GM10248 (cell line): ENCODE measurements around the gene GAMT.

ENCODE experiments used
- CTCF ChIA-PET: fragments of 300-600 bp; sonication (Branson Sonifier 250); formaldehyde crosslinking; extraction: SDS; loops from one replicate; lab custom pipeline; 2021; ENCODE audit warnings: antibody characterized with exemption; lab: Yijun Ruan, JAX
- POLR2A ChIA-PET: fragments of 350-650 bp; sonication (Branson Sonifier 250); formaldehyde crosslinking; extraction: SDS; loops from one replicate; lab custom pipeline; 2020; ENCODE audit warnings: antibody characterized with exemption; lab: Yijun Ruan, JAX
- DNase-seq: peaks from one replicate; pipeline ENCODE4 v3.0.0; 2012; ENCODE audit errors: extremely low spot score
- TF ChIP-seq, protein P1 (sequence below): IDR thresholded peaks from 2 replicates; pipeline ENCODE4 v1.5.1; 2012; ENCODE audit warnings: mild to moderate bottlenecking, low read depth; ENCODE audit errors: extremely low read depth, missing control alignments, control extremely low read depth

Gene GAMT

DNA sequence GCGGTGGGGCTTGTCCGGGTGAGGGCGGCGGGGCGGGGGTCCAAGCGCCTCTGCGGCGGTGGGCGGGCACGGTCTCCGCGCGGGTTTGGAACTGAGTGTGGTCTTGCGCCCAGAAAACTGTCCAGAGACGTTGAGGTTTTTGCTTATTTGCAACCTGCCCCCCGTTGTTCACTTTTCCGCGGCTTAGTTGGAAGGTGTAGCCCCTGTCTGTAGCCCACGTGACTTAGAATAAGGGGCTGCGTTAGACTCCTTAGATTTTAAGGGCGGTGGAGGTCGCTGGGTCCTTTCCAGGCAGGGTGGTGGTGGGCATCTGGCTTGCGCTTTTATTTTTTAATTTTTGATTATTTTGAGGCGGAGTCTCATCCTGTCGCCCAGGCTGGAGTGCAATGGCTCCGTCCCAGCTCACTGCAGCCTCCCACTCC lies 37.6 kb upstream of the GAMT start:
- TF ChIP-seq, protein P1, sequence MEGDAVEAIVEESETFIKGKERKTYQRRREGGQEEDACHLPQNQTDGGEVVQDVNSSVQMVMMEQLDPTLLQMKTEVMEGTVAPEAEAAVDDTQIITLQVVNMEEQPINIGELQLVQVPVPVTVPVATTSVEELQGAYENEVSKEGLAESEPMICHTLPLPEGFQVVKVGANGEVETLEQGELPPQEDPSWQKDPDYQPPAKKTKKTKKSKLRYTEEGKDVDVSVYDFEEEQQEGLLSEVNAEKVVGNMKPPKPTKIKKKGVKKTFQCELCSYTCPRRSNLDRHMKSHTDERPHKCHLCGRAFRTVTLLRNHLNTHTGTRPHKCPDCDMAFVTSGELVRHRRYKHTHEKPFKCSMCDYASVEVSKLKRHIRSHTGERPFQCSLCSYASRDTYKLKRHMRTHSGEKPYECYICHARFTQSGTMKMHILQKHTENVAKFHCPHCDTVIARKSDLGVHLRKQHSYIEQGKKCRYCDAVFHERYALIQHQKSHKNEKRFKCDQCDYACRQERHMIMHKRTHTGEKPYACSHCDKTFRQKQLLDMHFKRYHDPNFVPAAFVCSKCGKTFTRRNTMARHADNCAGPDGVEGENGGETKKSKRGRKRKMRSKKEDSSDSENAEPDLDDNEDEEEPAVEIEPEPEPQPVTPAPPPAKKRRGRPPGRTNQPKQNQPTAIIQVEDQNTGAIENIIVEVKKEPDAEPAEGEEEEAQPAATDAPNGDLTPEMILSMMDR, result no peak
- ChIA-PET POLR2A (interaction anchor here (0.6 kb wide), 1 partner anchor 516 kb away, joined by 9 read pairs; no protein-coding TSS in a partner anchor), CTCF (interaction anchor here (1.2 kb wide), 1 partner anchor 25 kb away, joined by 3 read pairs; no protein-coding TSS in a partner anchor)
- DNase-seq, result no peak

DNA sequence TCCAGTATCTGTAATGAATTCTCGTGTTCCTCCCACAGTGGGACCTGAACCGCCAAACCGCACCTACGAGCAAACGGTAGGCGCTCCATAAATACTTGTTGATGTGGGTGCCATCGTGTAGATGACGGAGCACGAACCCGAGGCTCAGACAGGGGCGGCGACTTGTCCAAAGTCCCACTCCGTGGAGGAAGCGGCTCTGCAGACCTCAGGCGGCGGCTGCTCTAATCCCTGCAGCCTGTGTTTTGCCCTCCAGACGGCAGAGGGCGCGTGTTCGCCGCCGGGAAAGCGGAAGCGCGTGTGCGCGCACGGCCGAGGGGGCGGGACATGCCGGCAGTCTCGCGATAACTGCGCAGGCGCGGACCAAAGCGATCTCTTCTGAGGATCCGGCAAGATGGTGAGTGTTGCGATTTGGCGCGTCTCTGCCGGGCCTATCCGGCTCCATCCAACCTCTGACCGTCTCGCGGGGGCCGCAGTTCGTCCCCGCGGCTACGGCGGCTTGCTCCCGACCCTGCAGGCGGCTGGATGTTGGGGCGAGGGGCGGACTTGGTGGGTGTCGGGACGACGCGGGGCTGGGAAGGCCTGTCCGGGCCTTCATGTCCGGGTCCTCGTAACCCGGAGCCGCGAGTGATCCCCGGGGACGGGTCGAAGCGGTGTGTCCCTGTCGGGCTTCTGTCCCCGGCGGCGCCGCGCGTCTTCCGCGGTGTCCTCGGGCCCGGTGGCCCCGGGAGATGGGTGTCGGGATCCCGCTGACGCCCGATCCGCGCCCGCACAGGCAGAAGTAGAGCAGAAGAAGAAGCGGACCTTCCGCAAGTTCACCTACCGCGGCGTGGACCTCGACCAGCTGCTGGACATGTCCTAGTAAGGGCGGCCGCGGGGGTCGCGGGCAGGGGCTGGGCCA lies 36.9 kb upstream of the GAMT start, which contains the start of gene RPS15:
Gene RPS15, plus strand, starts transcription at position 362 of the 898 bp plus-strand sequence. Its CDS starts 30 bp downstream, at position 392.
- ChIA-PET CTCF (interaction anchor here (0.7 to 1.3 kb wide), 8 partner anchors 10 to 29 kb away, joined by 3 to 5 read pairs (median 3); no protein-coding TSS in a partner anchor), POLR2A (interaction anchor here (0.6 kb wide), 1 partner anchor 517 kb away, joined by 9 read pairs; no protein-coding TSS in a partner anchor)
- TF ChIP-seq, protein P1, result peak; percentile 99
- peak; percentile 97 for DNase-seq

DNA sequence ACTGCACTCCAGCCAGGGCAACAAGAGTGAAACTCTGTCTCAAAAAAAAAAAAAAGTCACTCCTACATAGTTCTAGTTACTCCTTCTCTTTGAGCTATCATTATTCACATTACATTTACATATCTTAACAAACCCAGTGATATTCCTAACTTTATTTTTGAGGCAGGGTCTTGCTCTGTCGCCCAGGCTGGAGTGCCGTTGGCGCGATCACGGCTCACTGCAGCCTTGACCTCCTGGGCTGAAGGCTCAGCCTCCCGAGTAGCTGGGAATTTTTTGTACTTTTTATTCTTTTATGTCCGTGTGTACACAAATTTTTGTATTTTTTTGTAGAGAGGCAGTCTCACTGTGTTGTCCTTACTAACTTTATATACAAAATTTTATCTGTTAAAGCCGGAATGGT lies 36.3 kb upstream of the GAMT start:
- POLR2A ChIA-PET, result no interaction called here
- TF ChIP-seq, protein P1, result no peak
- CTCF ChIA-PET, result interaction anchor here (0.7 to 1.3 kb wide), 8 partner anchors 9 to 29 kb away, joined by 3 to 5 read pairs (median 3); no protein-coding TSS in a partner anchor
- no peak for DNase-seq

DNA sequence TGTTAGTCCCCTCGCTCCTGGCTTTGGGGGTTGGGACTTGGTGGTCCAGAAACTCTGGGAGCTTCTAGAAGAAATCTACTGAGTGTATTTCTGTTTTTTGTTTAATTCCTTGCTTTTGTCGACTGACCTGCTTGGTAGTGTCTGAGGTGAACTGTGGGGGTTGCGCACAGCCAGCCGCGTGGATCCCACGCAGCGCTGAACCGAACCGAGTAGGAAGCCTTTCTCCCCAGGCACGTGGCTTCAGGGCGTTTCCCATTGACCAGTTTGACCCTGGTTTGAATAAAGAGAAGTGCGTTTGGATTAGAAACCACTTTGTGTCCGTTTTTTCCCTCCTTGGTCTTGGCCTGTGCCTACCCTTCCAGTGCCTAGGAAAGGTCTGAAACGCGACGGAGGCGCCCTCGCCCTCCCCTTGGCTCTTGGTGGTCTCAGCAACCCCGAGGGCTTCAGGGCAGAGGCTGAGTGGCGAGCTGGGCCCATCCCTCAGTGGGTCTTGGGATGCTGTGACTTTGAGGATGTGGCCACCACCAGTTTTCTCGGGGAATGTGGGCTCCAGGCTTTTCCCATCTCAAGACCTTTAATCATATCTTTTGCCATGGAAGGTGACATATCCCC lies 34.1 kb upstream of the GAMT start:
- POLR2A ChIA-PET, result no interaction called here

DNA sequence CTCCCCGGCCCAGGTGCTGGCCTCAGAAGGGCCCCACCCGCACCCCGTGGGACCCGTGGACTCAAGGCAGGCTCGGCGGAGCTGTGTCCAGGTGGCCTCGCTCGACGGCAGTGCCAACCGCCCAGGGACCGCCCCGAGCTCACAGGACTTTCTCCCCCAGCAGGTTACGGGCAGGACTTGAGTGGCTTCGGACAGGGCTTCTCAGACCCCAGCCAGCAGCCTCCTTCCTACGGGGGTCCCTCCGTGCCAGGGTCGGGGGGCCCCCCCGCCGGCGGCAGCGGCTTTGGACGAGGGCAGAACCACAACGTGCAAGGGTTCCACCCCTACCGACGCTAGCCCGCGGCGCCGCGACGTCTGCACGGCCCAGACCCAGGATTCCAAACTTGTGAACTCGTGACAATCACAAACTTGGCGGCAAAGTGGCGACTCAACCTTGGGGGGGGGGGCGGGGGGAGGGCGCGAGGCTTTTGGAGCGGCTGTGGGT lies 33.3 kb upstream of the GAMT start:
- no peak for DNase-seq
- CTCF ChIA-PET, result interaction anchor here (1.7 kb wide), 1 partner anchor 10 kb away, joined by 3 read pairs; no protein-coding TSS in a partner anchor
- TF ChIP-seq, protein P1, result no peak
- POLR2A ChIA-PET, result no interaction called here

More for the DNA sequence above, 34.1 kb upstream of the GAMT start:
- no peak for DNase-seq
- TF ChIP-seq, protein P1, result no peak
- CTCF ChIA-PET, result interaction anchor here (1.7 kb wide), 1 partner anchor 9 kb away, joined by 3 read pairs; no protein-coding TSS in a partner anchor

DNA sequence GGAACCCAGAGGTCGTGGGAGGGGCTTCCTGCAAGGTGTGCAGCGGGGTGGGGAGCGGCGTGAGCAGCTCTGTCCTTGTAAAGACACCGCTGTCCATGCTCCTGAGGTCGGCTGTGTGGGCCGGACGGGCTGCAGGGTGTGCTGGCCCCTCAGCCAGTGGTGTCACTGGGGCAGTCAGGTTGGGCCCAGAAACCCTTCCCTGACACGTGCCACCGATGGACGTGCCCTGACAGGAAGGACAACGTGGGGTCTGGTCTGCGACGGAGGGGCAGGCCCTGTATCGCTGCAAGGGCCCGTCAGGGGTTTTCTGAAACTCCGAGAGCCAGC lies 32.7 kb upstream of the GAMT start:
- POLR2A ChIA-PET, result no interaction called here
- CTCF ChIA-PET, result interaction anchor here (1.7 kb wide), 1 partner anchor 11 kb away, joined by 3 read pairs; no protein-coding TSS in a partner anchor
- DNase-seq, result no peak
- TF ChIP-seq, protein P1, result no peak
